ENCODE data around the gene RFX7.

RFX7 gene

GRCh38 chr15:56187665-56188064, 56.0 kb downstream of the RFX7 start:
- Histone ChIP-seq H3K9me3 (ENCODE audit: control insufficient read depth, low read length) (no peaks in the 10 kb centered on the region), H3K18ac (ENCODE audit: low read depth in 1 of 2, low read length in 2 of 2) (no peak overlapping the region), H3K4me1 (ENCODE audit: control insufficient read depth, insufficient read depth, low read depth, low read length) (no peaks in the 10 kb centered on the region), H3K36me3 (ENCODE audit: control insufficient read depth in 1 of 2, insufficient read depth in 2 of 2, low read depth in 1 of 2, low read length in 2 of 2) (peaks cover 0 to 9% of the 10 kb centered on the region in 2 experiments), H2BK5ac (ENCODE audit: low read depth, low read length, poor library complexity, severe bottlenecking) (peak overlapping the region; percentile 62), H2BK120ac (ENCODE audit: low read depth, low read length) (no peak overlapping the region), H3K4me3 (ENCODE audit: insufficient read depth in 1 of 2, low read depth in 1 of 2, low read length in 2 of 2) (no peak overlapping the region), H2AK5ac (ENCODE audit: low read length, severe bottlenecking) (no peak overlapping the region), H4K8ac (ENCODE audit: low read length) (no peak overlapping the region), H3K14ac (ENCODE audit: low read length in 2 of 2) (no peak overlapping the region), H2BK15ac (ENCODE audit: low read depth, poor library complexity, severe bottlenecking) (no peak overlapping the region), H3K27ac (ENCODE audit: low read length, poor library complexity, severe bottlenecking) (no peak overlapping the region), H3K79me1 (replicated peaks; ENCODE audit: low read length, poor library complexity, severe bottlenecking) (peaks cover 19% of the 10 kb centered on the region), H3K4me2 (ENCODE audit: low read length, poor library complexity, severe bottlenecking) (no peak overlapping the region), H3K23ac (ENCODE audit: low read length in 2 of 2) (no peak overlapping the region), H4K91ac (ENCODE audit: low read length) (no peak overlapping the region), H3K4ac (ENCODE audit: low read depth in 1 of 2, low read length in 2 of 2) (no peak overlapping the region), H3K9ac (ENCODE audit: low read length) (no peak overlapping the region), H2BK12ac (ENCODE audit: low read length in 2 of 2) (no peak overlapping the region), H3K27me3 (ENCODE audit: control insufficient read depth in 1 of 2, insufficient read depth in 1 of 2, low read length in 2 of 2) (no peaks in the 10 kb centered on the region), H2AFZ (ENCODE audit: low read depth, low read length) (no peak overlapping the region)
- 100% methylated on average over 1 of the region's 1 CpG for WGBS
- no peak for DNase-seq

GRCh38 chr15:56185980-56186379, 57.7 kb downstream of the RFX7 start:
- Histone ChIP-seq H2BK15ac (ENCODE audit: low read depth, poor library complexity, severe bottlenecking) (no peak overlapping the region), H3K4me2 (ENCODE audit: low read length, poor library complexity, severe bottlenecking) (no peak overlapping the region), H3K23ac (ENCODE audit: low read length in 2 of 2) (no peak overlapping the region), H4K8ac (ENCODE audit: low read length) (no peak overlapping the region), H3K79me1 (replicated peaks; ENCODE audit: low read length, poor library complexity, severe bottlenecking) (peaks cover 18% of the 10 kb centered on the region), H3K27ac (ENCODE audit: low read length, poor library complexity, severe bottlenecking) (no peak overlapping the region), H3K9me3 (ENCODE audit: control insufficient read depth, low read length) (no peaks in the 10 kb centered on the region), H2BK5ac (ENCODE audit: low read depth, low read length, poor library complexity, severe bottlenecking) (peak overlapping the region; percentile 25), H3K4me1 (ENCODE audit: control insufficient read depth, insufficient read depth, low read depth, low read length) (no peaks in the 10 kb centered on the region), H2AK5ac (ENCODE audit: low read length, severe bottlenecking) (no peak overlapping the region), H3K4ac (ENCODE audit: low read depth in 1 of 2, low read length in 2 of 2) (no peak overlapping the region), H3K4me3 (ENCODE audit: insufficient read depth in 1 of 2, low read depth in 1 of 2, low read length in 2 of 2) (no peak overlapping the region), H3K18ac (ENCODE audit: low read depth in 1 of 2, low read length in 2 of 2) (no peak overlapping the region), H3K36me3 (ENCODE audit: control insufficient read depth in 1 of 2, insufficient read depth in 2 of 2, low read depth in 1 of 2, low read length in 2 of 2) (peaks cover 0 to 2% of the 10 kb centered on the region in 2 experiments), H2AFZ (ENCODE audit: low read depth, low read length) (no peak overlapping the region), H4K91ac (ENCODE audit: low read length) (no peak overlapping the region), H3K27me3 (ENCODE audit: control insufficient read depth in 1 of 2, insufficient read depth in 1 of 2, low read length in 2 of 2) (no peaks in the 10 kb centered on the region), H2BK120ac (ENCODE audit: low read depth, low read length) (no peak overlapping the region), H3K14ac (ENCODE audit: low read length in 2 of 2) (no peak overlapping the region), H3K9ac (ENCODE audit: low read length) (no peak overlapping the region), H2BK12ac (ENCODE audit: low read length in 2 of 2) (no peak overlapping the region)
- no peak for DNase-seq
- WGBS, result 100% methylated on average over 1 of the region's 1 CpG

GRCh38 chr15:56184516-56184915, 59.2 kb downstream of the RFX7 start:
- H2AFZ ChIP-seq (ENCODE audit: low read depth, low read length), result no peak overlapping the region
- H3K27me3 ChIP-seq (ENCODE audit: control insufficient read depth in 1 of 2, insufficient read depth in 1 of 2, low read length in 2 of 2), result no peaks in the 10 kb centered on the region
- H3K4me1 ChIP-seq (ENCODE audit: control insufficient read depth, insufficient read depth, low read depth, low read length), result no peaks in the 10 kb centered on the region
- no peak overlapping the region for H3K9ac ChIP-seq (ENCODE audit: low read length)
- H3K9me3 ChIP-seq (ENCODE audit: control insufficient read depth, low read length), result no peaks in the 10 kb centered on the region
- H3K23ac ChIP-seq (ENCODE audit: low read length in 2 of 2), result no peak overlapping the region
- 100% methylated on average over 2 of the region's 3 CpGs for WGBS
- H3K4me3 ChIP-seq (ENCODE audit: insufficient read depth in 1 of 2, low read depth in 1 of 2, low read length in 2 of 2), result no peak overlapping the region
- no peak overlapping the region for H4K91ac ChIP-seq (ENCODE audit: low read length)
- no peak overlapping the region for H3K18ac ChIP-seq (ENCODE audit: low read depth in 1 of 2, low read length in 2 of 2)
- no peak overlapping the region for H2BK12ac ChIP-seq (ENCODE audit: low read length in 2 of 2)
- H3K79me1 ChIP-seq (replicated peaks; ENCODE audit: low read length, poor library complexity, severe bottlenecking), result peaks cover 15% of the 10 kb centered on the region
- H3K4me2 ChIP-seq (ENCODE audit: low read length, poor library complexity, severe bottlenecking), result no peak overlapping the region
- H2AK5ac ChIP-seq (ENCODE audit: low read length, severe bottlenecking), result no peak overlapping the region
- H3K27ac ChIP-seq (ENCODE audit: low read length, poor library complexity, severe bottlenecking), result no peak overlapping the region
- no peak overlapping the region for H2BK120ac ChIP-seq (ENCODE audit: low read depth, low read length)
- no peak overlapping the region for H3K14ac ChIP-seq (ENCODE audit: low read length in 2 of 2)
- DNase-seq, result no peak
- no peak overlapping the region for H2BK15ac ChIP-seq (ENCODE audit: low read depth, poor library complexity, severe bottlenecking)
- no peak overlapping the region for H2BK5ac ChIP-seq (ENCODE audit: low read depth, low read length, poor library complexity, severe bottlenecking)
- no peak overlapping the region for H3K4ac ChIP-seq (ENCODE audit: low read depth in 1 of 2, low read length in 2 of 2)
- peaks cover 0 to 2% of the 10 kb centered on the region in 2 experiments for H3K36me3 ChIP-seq (ENCODE audit: control insufficient read depth in 1 of 2, insufficient read depth in 2 of 2, low read depth in 1 of 2, low read length in 2 of 2)
- H4K8ac ChIP-seq (ENCODE audit: low read length), result no peak overlapping the region

GRCh38 chr15:56180851-56181250, 62.8 kb downstream of the RFX7 start:
- no peak for DNase-seq
- H2BK5ac ChIP-seq (ENCODE audit: low read depth, low read length, poor library complexity, severe bottlenecking), result no peak overlapping the region
- no peak overlapping the region for H3K4me2 ChIP-seq (ENCODE audit: low read length, poor library complexity, severe bottlenecking)
- no peaks in the 10 kb centered on the region for H3K9me3 ChIP-seq (ENCODE audit: control insufficient read depth, low read length)
- no peak overlapping the region for H3K9ac ChIP-seq (ENCODE audit: low read length)
- H3K4ac ChIP-seq (ENCODE audit: low read depth in 1 of 2, low read length in 2 of 2), result no peak overlapping the region
- no peak overlapping the region for H3K23ac ChIP-seq (ENCODE audit: low read length in 2 of 2)
- over 99% methylated on average over 3 of the region's 4 CpGs for WGBS
- H3K4me1 ChIP-seq (ENCODE audit: control insufficient read depth, insufficient read depth, low read depth, low read length), result no peaks in the 10 kb centered on the region
- no peak overlapping the region for H3K18ac ChIP-seq (ENCODE audit: low read depth in 1 of 2, low read length in 2 of 2)
- peaks cover 0 to 8% of the 10 kb centered on the region in 2 experiments for H3K36me3 ChIP-seq (ENCODE audit: control insufficient read depth in 1 of 2, insufficient read depth in 2 of 2, low read depth in 1 of 2, low read length in 2 of 2)
- no peak overlapping the region for H4K8ac ChIP-seq (ENCODE audit: low read length)
- no peak overlapping the region for H2BK120ac ChIP-seq (ENCODE audit: low read depth, low read length)
- H3K27ac ChIP-seq (ENCODE audit: low read length, poor library complexity, severe bottlenecking), result no peak overlapping the region
- H3K27me3 ChIP-seq (ENCODE audit: control insufficient read depth in 1 of 2, insufficient read depth in 1 of 2, low read length in 2 of 2), result no peaks in the 10 kb centered on the region
- no peak overlapping the region for H2BK15ac ChIP-seq (ENCODE audit: low read depth, poor library complexity, severe bottlenecking)
- no peak overlapping the region for H3K14ac ChIP-seq (ENCODE audit: low read length in 2 of 2)
- H3K4me3 ChIP-seq (ENCODE audit: insufficient read depth in 1 of 2, low read depth in 1 of 2, low read length in 2 of 2), result no peak overlapping the region
- H3K79me1 ChIP-seq (replicated peaks; ENCODE audit: low read length, poor library complexity, severe bottlenecking), result peaks cover 12% of the 10 kb centered on the region
- H2BK12ac ChIP-seq (ENCODE audit: low read length in 2 of 2), result no peak overlapping the region
- no peak overlapping the region for H2AK5ac ChIP-seq (ENCODE audit: low read length, severe bottlenecking)
- no peak overlapping the region for H2AFZ ChIP-seq (ENCODE audit: low read depth, low read length)
- H4K91ac ChIP-seq (ENCODE audit: low read length), result no peak overlapping the region

All from mesenchymal stem cell (in vitro differentiated cells and primary cell).